Activated CD8-positive, alpha-beta memory T cell treated with anti-CD3 and anti-CD28 coated beads for 36 hours (primary cell): ENCODE data around the gene KCNMA1. TPM values are rescaled to one million over a fixed set of nuclear protein-coding genes. Genes with fewer than 3 reads are reported as not detected.

Source experiments
- CTCF ChIA-PET: fragments of 350-600 bp; sonication (Branson Sonifier 250); formaldehyde crosslinking; loops from one replicate; lab custom pipeline; 2021; ENCODE audit warnings: antibody characterized with exemption; lab: Charles Lee
- POLR2A ChIA-PET: fragments of 350-600 bp; sonication (Branson Sonifier 250); formaldehyde crosslinking; loops from one replicate; lab custom pipeline; 2021; ENCODE audit warnings: antibody characterized with exemption; lab: Charles Lee
- total RNA-seq, 2 experiments: library from RNA; stranded (reverse); gene quantifications; one replicate each; pipeline ENCODE4 v1.2.3, GENCODE V29; 2021

The KCNMA1 gene
- total RNA-seq, 2 experiments from 2014 or later = not detected

DNA sequence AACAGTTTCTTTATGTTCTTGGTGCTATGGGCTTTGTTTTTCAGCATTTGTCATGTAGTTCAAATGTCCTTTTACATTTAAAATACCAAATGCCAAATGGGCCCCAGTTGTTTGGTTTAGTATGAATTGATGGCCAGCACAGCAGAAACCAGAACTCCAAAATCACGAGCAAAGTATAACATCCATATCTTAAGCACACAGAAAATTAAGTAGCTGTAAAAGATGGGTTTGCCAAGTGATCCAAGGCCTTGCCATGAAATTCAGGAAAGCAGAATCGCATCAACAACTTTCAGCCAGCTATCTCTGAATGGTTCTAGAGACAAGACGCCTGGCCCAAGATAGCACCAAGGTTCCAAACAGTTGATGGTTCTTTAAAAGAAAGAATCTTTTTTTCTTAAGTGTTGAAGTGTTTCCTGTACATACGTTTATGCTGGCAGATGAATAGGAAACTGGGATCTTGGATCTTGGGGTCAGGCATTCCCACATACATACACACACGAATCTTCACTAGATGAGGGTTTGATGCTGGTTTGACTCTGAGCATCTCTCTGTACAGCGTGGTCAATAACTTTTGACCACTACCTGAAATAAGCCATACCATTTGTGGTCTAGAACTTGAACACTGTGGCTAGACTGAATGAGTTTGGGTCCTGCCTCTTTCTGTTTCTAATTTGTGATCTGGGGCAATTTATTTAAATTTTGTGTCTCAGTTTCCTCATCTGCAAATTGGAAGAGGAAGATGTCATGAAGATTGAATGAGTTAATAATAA is 711.8 kb downstream of the KCNMA1 start:
- POLR2A ChIA-PET = no interaction called here
- CTCF ChIA-PET = no interaction called here

DNA sequence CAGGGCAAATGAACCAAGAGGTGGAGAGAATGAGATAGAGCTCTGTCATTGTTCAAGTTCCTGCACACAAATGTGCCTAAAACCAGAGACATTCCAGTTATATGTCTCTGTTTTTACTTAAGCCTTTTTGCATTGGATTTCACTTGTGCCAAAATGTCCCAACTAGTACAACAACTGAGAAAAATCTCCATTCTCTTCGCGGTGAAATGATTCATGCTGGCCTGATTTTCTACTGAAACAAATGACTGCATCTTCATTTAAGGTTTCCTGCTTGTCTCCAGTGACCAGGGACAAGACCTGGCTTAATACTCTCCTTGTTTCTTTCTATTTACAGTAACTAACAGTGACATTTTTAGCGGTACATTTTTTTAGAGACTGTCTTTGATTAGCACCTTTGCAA is 714.9 kb downstream of the KCNMA1 start:
- POLR2A ChIA-PET = no interaction called here

DNA sequence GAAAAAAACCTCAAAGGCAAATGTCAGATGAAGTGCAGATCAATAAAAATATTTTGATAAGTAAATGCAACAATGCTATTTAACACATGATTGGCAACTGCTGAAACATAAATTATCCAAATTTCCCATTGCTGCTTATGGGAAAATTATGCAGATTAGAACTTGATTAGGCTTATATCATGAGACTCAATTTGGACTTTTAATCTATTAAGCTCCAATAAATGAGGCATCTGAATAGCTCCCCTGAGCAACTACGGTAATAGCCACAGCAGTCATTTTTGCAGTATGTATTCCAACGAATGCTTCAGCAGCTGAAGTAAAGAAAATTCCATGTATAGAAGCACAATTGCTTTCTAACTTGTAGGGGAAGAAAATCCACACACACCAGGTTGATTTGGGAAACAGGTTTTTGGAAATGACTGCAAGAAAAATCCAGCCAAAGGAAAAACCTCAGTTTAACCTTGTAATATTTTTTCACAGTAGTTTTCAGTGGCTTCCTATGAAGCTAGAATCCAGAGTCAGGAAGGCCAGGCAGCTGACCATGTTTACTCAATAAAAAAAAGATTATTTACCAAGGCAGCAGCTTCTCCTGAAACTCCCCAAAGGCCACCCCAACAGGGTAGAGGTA is 716.1 kb downstream of the KCNMA1 start:
- CTCF ChIA-PET = no interaction called here
- POLR2A ChIA-PET = no interaction called here

More for the DNA sequence above, 714.9 kb downstream of the KCNMA1 start:
- CTCF ChIA-PET = no interaction called here

DNA sequence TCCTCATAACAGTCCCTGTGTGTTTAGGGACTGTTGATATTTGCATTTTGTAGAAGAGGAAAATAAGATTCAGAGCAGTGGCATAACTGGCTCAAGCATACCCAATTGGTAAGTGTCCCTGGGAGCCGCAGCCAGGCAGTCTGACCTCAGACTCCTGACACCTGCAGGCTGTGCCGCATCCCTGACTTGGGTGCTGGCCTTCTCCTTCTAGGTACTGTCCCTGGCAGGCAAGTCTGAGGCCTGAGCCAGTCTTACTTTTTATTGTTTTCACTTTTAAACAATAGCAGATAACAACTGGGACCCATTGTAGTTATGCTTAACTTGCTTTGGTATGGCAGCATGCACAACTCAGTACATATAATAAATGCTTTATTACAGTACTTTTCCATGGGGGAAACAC is 717.0 kb downstream of the KCNMA1 start:
- ChIA-PET CTCF (no interaction called here), POLR2A (no interaction called here)

DNA sequence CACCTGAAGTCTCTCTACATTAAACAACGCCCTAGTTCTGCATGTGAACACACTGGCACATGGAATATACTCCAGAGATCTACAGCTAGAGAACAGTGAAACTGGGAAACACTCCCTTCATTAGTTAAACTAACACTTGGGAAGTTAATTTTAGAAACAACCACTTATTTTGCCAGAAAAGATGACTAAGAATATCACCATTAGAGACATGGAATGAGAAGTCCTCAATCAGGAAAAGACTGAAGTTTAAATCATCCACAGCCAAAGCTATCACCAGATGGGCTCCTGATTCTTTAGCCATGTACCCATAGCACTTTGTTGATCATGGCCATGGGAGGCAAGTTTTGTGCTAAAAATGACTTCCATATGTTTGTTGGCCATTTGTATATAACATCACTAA is 719.5 kb downstream of the KCNMA1 start:
- ChIA-PET POLR2A (no interaction called here), CTCF (no interaction called here)

DNA sequence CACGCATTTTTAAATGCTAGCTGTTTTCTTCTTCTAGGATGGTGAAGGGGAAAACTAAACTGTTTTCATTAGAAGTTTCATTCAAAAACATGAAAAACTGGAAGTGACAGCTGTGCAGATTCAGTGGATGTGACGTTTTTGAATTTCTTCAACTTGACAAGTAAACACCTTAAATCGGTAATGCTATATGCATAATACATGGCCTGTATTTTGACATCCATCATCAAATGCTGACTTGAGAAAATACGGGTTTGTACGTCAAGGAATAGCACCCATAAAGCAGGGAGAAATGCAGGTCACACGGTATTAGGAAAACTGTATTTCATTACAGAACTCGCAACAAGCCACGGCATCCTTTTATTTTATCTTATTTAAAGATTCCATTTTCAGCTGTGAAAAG is 720.5 kb downstream of the KCNMA1 start:
- ChIA-PET POLR2A (no interaction called here), CTCF (no interaction called here)

DNA sequence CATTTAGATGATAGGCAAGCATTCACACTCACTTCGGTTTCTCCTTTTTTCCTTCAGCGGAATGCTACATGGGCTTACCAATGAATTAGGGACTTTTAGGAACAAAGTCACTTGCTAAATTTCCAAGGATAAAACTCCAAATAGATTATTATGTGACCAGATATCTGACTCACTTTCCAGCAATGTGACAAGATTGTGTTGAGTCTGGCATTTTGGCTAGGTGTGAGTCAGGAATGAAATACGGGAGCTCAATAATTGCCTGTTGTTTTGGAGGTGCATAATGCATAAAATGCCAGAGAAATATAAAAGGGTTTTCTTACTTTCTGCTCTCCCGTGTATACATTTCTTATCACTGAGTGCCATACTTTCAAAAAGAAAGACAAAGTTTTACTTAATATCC is 721.1 kb downstream of the KCNMA1 start:
- POLR2A ChIA-PET = no interaction called here
- CTCF ChIA-PET = interaction anchor here (0.7 kb wide), 1 partner anchor 1534 kb away, joined by 3 read pairs; no protein-coding TSS in a partner anchor

DNA sequence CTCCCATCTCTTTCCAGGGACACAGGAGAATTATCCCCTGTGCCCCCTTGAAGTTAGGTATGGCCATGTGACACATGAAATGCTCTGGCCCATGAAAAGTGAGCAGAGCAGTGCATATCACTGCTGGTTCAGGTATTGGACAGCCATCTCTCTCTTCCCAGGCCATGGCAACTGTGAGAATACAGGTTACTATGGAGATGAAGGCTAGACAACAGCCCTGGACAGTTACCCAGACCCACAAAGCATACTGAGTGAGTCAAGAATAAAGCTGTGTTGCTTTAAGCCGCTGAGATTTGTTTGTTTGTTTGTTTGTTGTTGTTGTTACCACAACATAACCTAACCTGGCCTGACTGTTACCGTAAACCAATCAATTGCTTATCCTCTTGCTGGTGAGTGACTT is 722.3 kb downstream of the KCNMA1 start:
- ChIA-PET POLR2A (no interaction called here), CTCF (no interaction called here)

DNA sequence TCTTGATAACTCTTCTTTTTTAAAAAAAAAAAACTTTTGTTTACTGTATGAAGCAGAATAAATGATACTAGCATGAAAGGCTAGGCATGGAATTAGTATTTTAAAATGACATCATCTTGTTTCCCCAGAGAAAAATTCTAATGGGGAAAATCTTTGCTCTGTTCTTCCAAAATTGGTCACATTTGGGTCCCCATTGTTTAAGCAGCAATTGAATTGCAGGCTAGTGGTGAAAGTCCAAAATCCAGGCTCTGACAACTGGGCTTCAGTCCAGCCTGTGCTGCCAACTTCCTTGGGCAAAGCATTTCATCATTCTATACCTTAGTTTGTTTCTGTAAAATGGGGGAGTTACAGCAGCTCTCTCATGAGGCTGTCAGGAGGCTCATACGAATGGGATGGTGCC is 726.4 kb downstream of the KCNMA1 start:
- CTCF ChIA-PET = no interaction called here
- POLR2A ChIA-PET = no interaction called here

DNA sequence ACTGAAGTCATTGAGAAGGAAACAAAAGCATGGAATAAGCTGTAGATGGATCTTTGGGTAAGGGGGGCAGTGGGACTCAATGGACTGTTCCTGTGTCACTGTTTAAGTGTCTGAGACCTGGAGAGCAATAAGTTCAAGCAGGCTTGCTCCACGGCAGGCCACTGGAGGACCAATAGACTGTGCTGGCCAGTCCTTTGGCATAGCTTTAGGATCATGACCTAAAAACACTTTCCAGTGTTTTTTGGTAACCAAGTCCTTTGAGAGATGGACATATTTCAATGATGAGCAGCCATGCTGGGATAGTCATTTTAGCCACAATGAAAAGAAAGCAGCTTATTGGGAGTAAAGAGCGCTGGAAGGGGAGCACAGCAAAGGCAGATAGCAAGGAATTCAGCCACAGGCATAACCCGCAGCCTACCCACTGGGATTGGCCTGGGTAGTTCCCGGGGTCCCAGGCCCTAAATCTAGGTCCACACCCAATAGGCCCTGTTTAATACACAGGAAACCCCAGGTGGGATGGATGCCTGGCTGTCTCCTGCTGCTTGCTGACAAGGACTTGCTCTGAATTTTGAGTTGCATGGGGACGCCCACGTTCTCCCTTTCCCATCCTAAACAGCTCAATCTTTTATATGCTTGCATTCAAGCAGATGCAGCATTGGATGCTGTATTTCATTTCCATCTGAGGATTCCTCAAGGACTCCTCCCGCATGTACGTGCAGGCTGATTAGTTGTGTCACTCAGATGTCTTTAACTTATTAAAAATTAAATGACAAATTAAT is 727.2 kb downstream of the KCNMA1 start:
- ChIA-PET CTCF (no interaction called here), POLR2A (no interaction called here)

DNA sequence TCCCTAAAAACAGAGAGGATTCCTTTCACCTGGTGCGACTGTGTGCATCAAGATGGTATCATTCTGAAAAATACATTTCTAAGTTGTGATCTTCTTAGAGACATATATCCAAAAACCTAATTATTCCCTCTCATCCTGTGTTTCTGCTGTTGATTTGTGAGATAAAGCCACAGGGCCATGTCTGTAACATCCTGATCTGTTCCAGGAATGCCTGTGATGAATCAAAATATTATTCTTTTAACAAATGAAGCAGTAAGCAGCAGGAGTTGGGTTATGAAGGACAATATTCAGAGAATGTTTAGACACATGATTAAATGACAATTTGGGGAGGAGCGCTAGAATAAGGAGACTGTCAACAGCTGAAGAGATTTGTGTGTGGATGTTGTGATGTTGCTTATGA is 731.4 kb downstream of the KCNMA1 start:
- POLR2A ChIA-PET = no interaction called here

DNA sequence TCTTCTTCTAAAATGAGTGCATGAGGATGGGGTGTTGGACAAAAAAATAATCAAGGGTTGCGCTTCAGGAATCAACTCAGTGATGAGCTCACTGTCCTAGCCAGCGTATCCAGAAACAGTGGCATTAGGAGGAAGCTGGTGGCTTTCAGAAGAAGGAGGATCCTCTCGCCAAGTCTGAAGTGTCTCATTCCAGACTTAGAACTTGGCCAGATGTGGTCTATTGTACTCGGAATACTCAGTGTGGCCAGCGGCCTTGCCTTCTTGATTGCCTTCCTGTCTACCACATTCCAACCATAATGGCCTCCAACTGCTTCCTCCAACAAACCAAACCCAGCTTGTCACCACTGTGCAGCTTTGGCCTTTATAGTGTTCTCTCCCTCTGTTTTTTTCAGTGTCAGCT is 732.4 kb downstream of the KCNMA1 start:
- POLR2A ChIA-PET = no interaction called here
- CTCF ChIA-PET = no interaction called here

More for the DNA sequence above, 731.4 kb downstream of the KCNMA1 start:
- CTCF ChIA-PET = no interaction called here

DNA sequence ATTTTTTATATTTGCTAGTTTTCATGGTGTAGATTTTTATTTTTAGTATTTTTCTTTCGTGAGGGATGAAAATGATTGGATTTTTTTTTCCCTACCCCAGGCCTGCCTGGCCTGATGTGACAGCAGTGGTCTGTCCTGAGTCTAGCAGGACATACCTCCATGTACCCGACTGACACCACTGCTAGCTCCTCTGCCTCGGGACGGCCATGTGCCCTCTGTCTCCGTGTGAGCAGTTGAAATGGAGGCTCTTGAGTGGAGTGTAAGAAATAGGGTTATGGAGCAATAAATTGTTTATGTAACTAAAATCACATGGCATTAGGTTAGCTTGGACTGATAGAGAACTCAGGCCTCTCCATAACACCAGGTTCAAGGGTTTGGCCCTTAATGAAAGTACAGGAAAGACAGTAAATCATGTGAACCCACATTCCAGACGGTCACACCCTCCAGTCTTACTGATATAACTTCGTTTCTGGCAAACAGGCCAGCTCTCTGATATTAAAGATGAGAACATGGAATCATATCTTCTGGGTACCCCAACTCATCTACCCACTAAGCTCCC is 734.1 kb downstream of the KCNMA1 start:
- CTCF ChIA-PET = no interaction called here
- POLR2A ChIA-PET = no interaction called here

DNA sequence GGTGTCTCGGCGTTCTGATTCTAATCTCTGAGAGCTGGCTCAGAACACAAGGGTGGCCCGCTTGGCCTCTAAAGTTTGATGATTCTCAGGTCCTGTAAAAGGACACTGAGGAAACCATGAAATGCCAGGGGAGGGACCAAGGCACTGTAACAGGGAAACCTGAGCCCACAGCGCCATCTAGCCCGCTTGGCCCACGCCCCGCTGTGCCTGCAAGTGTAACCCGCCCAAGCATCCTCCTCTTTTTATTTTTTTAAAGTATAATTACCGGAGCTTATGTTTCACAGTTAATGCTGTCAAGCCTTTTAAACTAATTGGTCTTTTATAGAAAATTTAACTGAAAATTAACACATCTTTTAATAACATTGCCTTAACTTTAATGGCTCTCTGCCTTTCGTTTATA is 734.7 kb downstream of the KCNMA1 start:
- ChIA-PET POLR2A (no interaction called here), CTCF (no interaction called here)

DNA sequence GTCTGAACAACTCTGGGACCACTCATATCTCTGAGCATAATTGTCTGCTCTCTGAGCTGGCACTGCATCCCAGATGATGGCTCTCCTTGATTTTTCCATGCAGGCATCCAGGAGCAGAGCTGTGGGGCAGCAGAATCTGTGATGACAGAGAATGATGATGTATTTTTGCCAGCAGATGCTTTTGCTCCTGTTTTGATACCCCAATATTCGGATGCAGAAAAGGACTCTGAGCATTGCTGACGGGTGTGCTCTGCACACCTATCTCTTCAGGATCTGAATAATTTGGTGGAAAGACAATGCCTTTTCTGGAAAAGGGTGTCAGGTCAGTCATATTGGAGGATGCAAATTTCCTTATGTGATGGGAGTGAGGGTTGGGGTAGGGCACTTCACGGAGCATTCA is 735.9 kb downstream of the KCNMA1 start:
- CTCF ChIA-PET = no interaction called here
- POLR2A ChIA-PET = no interaction called here

DNA sequence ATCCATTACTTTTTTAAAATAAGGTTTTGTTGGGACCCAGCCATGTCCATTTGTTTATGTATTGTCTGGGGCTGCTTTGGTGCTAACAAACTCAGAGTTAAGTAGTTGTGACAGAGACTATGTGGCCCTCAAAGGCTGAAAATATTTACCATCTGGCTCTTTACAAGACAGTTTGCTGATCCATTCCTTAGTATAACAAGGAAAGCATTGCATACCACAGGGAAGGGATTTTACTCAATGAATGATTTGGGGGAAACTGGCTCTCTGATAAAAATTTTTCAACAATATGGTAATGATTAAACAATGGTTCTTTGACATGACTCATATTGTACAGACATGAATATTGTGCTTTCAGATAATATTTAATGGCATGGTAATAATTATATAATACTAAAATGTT is 738.1 kb downstream of the KCNMA1 start:
- POLR2A ChIA-PET = no interaction called here
- CTCF ChIA-PET = no interaction called here

DNA sequence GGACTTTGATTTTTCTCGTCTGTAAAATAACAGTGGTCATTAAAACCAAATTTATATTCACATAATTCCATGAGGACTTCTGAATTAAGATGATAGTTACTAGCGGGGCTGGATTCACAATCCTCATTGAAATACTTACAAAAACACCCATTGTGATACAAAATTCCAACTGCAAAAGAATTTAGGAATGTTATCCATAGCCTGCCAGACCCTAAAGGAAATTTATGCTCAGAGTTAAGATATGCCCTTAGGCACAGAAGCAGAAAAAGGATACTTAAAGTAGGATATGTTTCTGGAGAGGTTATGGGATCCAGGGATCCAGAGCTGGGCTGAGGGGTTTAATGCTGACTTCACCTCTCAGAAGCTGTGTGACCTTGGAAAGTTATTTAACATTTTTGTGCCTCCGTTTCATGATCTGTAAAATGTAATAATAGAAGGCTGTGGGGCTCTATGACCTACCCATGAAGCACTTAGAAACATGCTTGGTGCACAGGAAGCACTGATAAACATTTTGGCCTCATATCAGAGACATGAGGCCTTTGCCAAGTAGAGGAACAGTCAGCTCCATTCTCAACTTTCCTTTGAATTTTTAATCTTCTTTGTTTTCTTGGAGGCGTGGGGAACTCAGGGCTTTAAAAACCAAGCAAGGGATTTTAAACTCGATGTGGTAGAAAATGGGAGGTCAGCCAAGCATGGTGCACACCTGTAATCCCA is 744.7 kb downstream of the KCNMA1 start:
- CTCF ChIA-PET = no interaction called here
- POLR2A ChIA-PET = no interaction called here

DNA sequence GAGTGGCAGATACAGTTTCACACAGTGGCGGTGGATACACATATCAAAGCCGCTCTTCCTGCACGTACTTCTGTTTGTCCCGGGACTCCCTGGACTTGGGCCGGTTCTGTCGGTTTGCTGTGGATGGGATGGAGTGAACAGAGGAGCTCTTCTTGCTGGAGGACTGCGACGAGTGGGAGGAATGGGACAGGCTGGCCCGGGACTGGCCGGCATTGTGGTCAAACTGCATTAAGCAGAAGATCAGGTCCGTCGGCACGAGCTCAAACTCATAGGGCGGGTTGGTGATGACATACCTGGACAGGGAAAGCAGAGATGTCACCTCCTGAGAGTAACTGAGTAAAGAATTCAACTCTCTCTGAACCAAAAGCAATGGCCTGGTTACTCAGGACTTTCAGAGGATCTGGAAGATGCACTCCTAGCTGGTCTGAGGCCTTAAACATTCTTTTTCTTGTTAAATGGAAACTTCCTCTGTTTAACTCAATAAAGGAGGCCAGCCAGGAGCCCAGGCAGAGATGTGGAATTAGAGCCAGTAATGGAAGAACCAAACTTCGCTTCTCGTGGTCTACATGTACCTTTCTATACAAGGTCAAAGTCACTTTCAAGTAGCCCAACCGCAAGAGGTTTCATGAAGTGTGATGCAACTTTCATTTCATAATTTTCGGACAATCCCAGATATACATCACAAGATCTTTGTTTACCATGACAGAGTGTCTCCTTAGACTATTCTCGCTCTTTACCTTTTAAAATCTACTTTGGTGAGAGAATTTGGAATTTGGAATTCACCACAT is 750.2 kb downstream of the KCNMA1 start:
- CTCF ChIA-PET = no interaction called here
- POLR2A ChIA-PET = no interaction called here

DNA sequence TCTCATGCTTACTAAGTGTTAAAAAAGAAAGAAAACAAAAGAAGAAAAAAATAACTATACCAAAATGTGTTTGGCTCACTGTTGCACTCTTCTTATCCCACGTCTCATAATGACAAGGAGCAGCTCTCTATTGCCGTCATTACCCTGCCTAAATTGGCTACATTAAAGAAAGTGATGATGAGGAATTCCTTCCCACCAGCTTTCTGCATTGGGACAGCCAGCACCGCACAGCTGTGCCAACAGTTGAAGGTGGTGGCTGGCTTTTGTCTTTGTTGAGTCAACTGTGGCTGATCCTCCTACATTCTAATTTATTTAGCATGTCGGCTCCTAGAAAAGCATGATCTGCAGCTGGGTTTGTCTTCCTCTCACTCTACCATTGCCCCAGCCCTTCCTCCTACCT is 751.8 kb downstream of the KCNMA1 start:
- ChIA-PET CTCF (no interaction called here), POLR2A (no interaction called here)
